Neural progenitor cell (in vitro differentiated cells): ENCODE measurements around the gene BMP5. TPM values are rescaled to one million over a fixed set of nuclear protein-coding genes. Genes with fewer than 3 reads are reported as not detected.

Experiments used
- DNase-seq: peaks from one replicate; pipeline ENCODE4 v3.0.0-alpha.2; 2016; ENCODE audit warnings: low spot score
- H2AFZ ChIP-seq: fragments of 200-600 bp; sonication (generic); replicated peaks from 2 replicates; pipeline ENCODE4 v1.6.1; 2016; ENCODE audit warnings: antibody characterized with exemption
- H3F3A ChIP-seq: fragments of 200-600 bp; sonication (generic); 2 replicates; pipeline ENCODE4 v1.6.1; 2016; ENCODE audit warnings: antibody characterized with exemption, low read depth
- H3K27ac ChIP-seq: fragments of 200-600 bp; sonication (generic); 2 replicates; pipeline ENCODE4 v1.5.1; 2016; ENCODE audit warnings: mild to moderate bottlenecking
- H3K27me3 ChIP-seq: fragments of 200-600 bp; sonication (generic); 2 replicates; pipeline ENCODE4 v1.6.1; 2016; ENCODE audit warnings: mild to moderate bottlenecking, moderate library complexity
- H3K36me3 ChIP-seq: fragments of 200-600 bp; sonication (generic); 2 replicates; pipeline ENCODE4 v1.5.1; 2016
- H3K4me1 ChIP-seq: fragments of 200-600 bp; sonication (generic); 2 replicates; pipeline ENCODE4 v1.6.1; 2016; ENCODE audit warnings: mixed run types
- H3K4me2 ChIP-seq: fragments of 200-600 bp; sonication (generic); 2 replicates; pipeline ENCODE4 v1.6.1; 2016
- H3K4me3 ChIP-seq: fragments of 200-600 bp; sonication (generic); 2 replicates; pipeline ENCODE4 v1.5.1; 2016
- H3K79me2 ChIP-seq: fragments of 200-600 bp; sonication (generic); 2 replicates; pipeline ENCODE4 v1.6.1; 2016; ENCODE audit warnings: low read depth
- H3K9ac ChIP-seq: fragments of 200-600 bp; sonication (generic); 2 replicates; pipeline ENCODE4 v1.6.1; 2016
- H3K9me3 ChIP-seq: fragments of 200-600 bp; sonication (generic); 2 replicates; pipeline ENCODE4 v1.5.1; 2016; ENCODE audit warnings: low read depth
- H4K20me1 ChIP-seq: fragments of 200-600 bp; sonication (generic); 2 replicates; pipeline ENCODE4 v1.6.1; 2016; ENCODE audit warnings: low read depth
- H3K27ac Mint-ChIP-seq: 3 replicates; pipeline ENCODE4 v1.8.0; 2021; ENCODE audit warnings: mixed read lengths
- H3K27me3 Mint-ChIP-seq: 2 replicates; pipeline ENCODE4 v1.8.0; 2022; ENCODE audit warnings: low read depth, mild to moderate bottlenecking, inconsistent platforms, moderate library complexity, mixed read lengths; ENCODE audit not compliant: insufficient read depth
- H3K36me3 Mint-ChIP-seq: 3 replicates; pipeline ENCODE4 v1.8.0; 2021; ENCODE audit warnings: mixed read lengths
- H3K4me1 Mint-ChIP-seq: 3 replicates; pipeline ENCODE4 v1.8.0; 2021; ENCODE audit warnings: mixed read lengths
- H3K4me3 Mint-ChIP-seq: 3 replicates; pipeline ENCODE4 v1.8.0; 2021; ENCODE audit warnings: mild to moderate bottlenecking, moderate library complexity, mixed read lengths
- H3K9me3 Mint-ChIP-seq: 3 replicates; pipeline ENCODE4 v1.8.0; 2020; ENCODE audit warnings: mixed read lengths
- CTCF ChIP-seq: fragments of 200-600 bp; sonication (generic); IDR thresholded peaks from 2 replicates; pipeline ENCODE4 v1.5.1; 2017; ENCODE audit warnings: antibody characterized with exemption, mild to moderate bottlenecking
- EZH2 ChIP-seq: fragments of 200-600 bp; sonication (generic); IDR thresholded peaks from 2 replicates; pipeline ENCODE4 v1.6.1; 2017; ENCODE audit warnings: antibody characterized with exemption, mild to moderate bottlenecking, moderate library complexity
- EZH2phosphoT487 ChIP-seq: fragments of 200-600 bp; sonication (generic); IDR thresholded peaks from 2 replicates; pipeline ENCODE4 v1.6.1; 2017; ENCODE audit warnings: antibody characterized with exemption
- total RNA-seq: library from RNA; depleted of rRNA; stranded (reverse); fragments of >200 nt; gene quantifications from 2 replicates; pipeline ENCODE4 v1.2.3, GENCODE V29; 2015; ENCODE audit warnings: low replicate concordance

The BMP5 gene
- total RNA-seq, 1 donor from 2014 or later: 1.5 TPM

- H3K9me3 Mint-ChIP-seq: no peaks in the 10 kb centered on the region
- no peak overlapping the region for H3K27ac Mint-ChIP-seq
- DNase-seq: no peak
- H3K4me1 Mint-ChIP-seq: peaks cover 12% of the 10 kb centered on the region
- H3K4me3 Mint-ChIP-seq: no peak overlapping the region
- H3F3A ChIP-seq: no peaks in the 10 kb centered on the region
- no peaks in the 10 kb centered on the region for H3K9me3 ChIP-seq
- H3K9ac ChIP-seq: no peak overlapping the region
- H3K4me1 ChIP-seq: peaks cover 10% of the 10 kb centered on the region
- H4K20me1 ChIP-seq: no peaks in the 10 kb centered on the region
- no peaks in the 10 kb centered on the region for H3K36me3 ChIP-seq
- no peaks in the 10 kb centered on the region for H3K36me3 Mint-ChIP-seq
- H3K4me3 ChIP-seq: no peak overlapping the region
- H3K27me3 ChIP-seq: no peaks in the 10 kb centered on the region
- no peak overlapping the region for H3K27ac ChIP-seq
- no peaks in the 10 kb centered on the region for H3K79me2 ChIP-seq
- TF ChIP-seq EZH2 (no peak), EZH2phosphoT487 (no peak), CTCF (no peak)
- H2AFZ ChIP-seq: no peak overlapping the region
- no peak overlapping the region for H3K4me2 ChIP-seq
- no peaks in the 10 kb centered on the region for H3K27me3 Mint-ChIP-seq
Measured at GRCh38 chr6:55819811-55820210, 55.6 kb downstream of the BMP5 start.

- peaks cover 5% of the 10 kb centered on the region for H3K4me1 Mint-ChIP-seq
- no peaks in the 10 kb centered on the region for H4K20me1 ChIP-seq
- H3K9me3 ChIP-seq: no peaks in the 10 kb centered on the region
- H3K4me2 ChIP-seq: no peak overlapping the region
- H3K4me3 ChIP-seq: no peak overlapping the region
- no peaks in the 10 kb centered on the region for H3K9me3 Mint-ChIP-seq
- no peaks in the 10 kb centered on the region for H3F3A ChIP-seq
- H3K36me3 Mint-ChIP-seq: no peaks in the 10 kb centered on the region
- no peaks in the 10 kb centered on the region for H3K27me3 ChIP-seq
- TF ChIP-seq EZH2: no peak
- H3K9ac ChIP-seq: no peak overlapping the region
- H3K4me1 ChIP-seq: no peaks in the 10 kb centered on the region
- H3K79me2 ChIP-seq: no peaks in the 10 kb centered on the region
- H3K27ac ChIP-seq: no peak overlapping the region
- H2AFZ ChIP-seq: no peak overlapping the region
- H3K27me3 Mint-ChIP-seq: no peaks in the 10 kb centered on the region
- H3K36me3 ChIP-seq: no peaks in the 10 kb centered on the region
- H3K4me3 Mint-ChIP-seq: no peak overlapping the region
- no peak for DNase-seq
- no peak overlapping the region for H3K27ac Mint-ChIP-seq
Measured at GRCh38 chr6:55818482-55818881, 56.9 kb downstream of the BMP5 start.

- H3K27me3 ChIP-seq: no peaks in the 10 kb centered on the region
- Mint-ChIP-seq H3K9me3 (peaks cover 2% of the 10 kb centered on the region), H3K27ac (no peak overlapping the region), H3K27me3 (no peaks in the 10 kb centered on the region), H3K36me3 (no peaks in the 10 kb centered on the region), H3K4me3 (no peak overlapping the region), H3K4me1 (no peaks in the 10 kb centered on the region)
- H4K20me1 ChIP-seq: no peaks in the 10 kb centered on the region
- H3F3A ChIP-seq: no peaks in the 10 kb centered on the region
- no peak overlapping the region for H2AFZ ChIP-seq
- H3K4me3 ChIP-seq: no peak overlapping the region
- no peak overlapping the region for H3K9ac ChIP-seq
- no peak overlapping the region for H3K27ac ChIP-seq
- no peaks in the 10 kb centered on the region for H3K79me2 ChIP-seq
- H3K4me2 ChIP-seq: no peak overlapping the region
- TF ChIP-seq EZH2phosphoT487: no peak
- no peak for TF ChIP-seq EZH2
- TF ChIP-seq CTCF: no peak
- no peaks in the 10 kb centered on the region for H3K9me3 ChIP-seq
- H3K4me1 ChIP-seq: no peaks in the 10 kb centered on the region
- H3K36me3 ChIP-seq: no peaks in the 10 kb centered on the region
- no peak for DNase-seq
Measured at GRCh38 chr6:55812509-55812908, 62.9 kb downstream of the BMP5 start.

- Histone ChIP-seq H3K9me3 (no peaks in the 10 kb centered on the region), H3F3A (no peaks in the 10 kb centered on the region), H4K20me1 (no peaks in the 10 kb centered on the region), H2AFZ (no peak overlapping the region), H3K4me2 (no peak overlapping the region), H3K36me3 (no peaks in the 10 kb centered on the region), H3K27ac (no peak overlapping the region), H3K27me3 (no peaks in the 10 kb centered on the region), H3K79me2 (no peaks in the 10 kb centered on the region), H3K4me1 (no peaks in the 10 kb centered on the region), H3K9ac (no peak overlapping the region), H3K4me3 (no peak overlapping the region)
- Mint-ChIP-seq H3K9me3 (peaks cover 9% of the 10 kb centered on the region), H3K36me3 (no peaks in the 10 kb centered on the region), H3K27ac (no peak overlapping the region), H3K4me1 (no peaks in the 10 kb centered on the region), H3K4me3 (no peak overlapping the region), H3K27me3 (no peaks in the 10 kb centered on the region)
- no peak for TF ChIP-seq CTCF
- no peak for TF ChIP-seq EZH2phosphoT487
- TF ChIP-seq EZH2: no peak
- DNase-seq: no peak
Measured at GRCh38 chr6:55811074-55811473, 64.3 kb downstream of the BMP5 start.
